ENCODE measurements around the gene LMAN2. TPM values are rescaled to one million over a fixed set of nuclear protein-coding genes. Genes with fewer than 3 reads are reported as not detected.

Gene LMAN2
- total RNA-seq (ENCODE audit: low replicate concordance): 116 and 190 TPM in 2 replicates

- TF ChIP-seq, protein P1, sequence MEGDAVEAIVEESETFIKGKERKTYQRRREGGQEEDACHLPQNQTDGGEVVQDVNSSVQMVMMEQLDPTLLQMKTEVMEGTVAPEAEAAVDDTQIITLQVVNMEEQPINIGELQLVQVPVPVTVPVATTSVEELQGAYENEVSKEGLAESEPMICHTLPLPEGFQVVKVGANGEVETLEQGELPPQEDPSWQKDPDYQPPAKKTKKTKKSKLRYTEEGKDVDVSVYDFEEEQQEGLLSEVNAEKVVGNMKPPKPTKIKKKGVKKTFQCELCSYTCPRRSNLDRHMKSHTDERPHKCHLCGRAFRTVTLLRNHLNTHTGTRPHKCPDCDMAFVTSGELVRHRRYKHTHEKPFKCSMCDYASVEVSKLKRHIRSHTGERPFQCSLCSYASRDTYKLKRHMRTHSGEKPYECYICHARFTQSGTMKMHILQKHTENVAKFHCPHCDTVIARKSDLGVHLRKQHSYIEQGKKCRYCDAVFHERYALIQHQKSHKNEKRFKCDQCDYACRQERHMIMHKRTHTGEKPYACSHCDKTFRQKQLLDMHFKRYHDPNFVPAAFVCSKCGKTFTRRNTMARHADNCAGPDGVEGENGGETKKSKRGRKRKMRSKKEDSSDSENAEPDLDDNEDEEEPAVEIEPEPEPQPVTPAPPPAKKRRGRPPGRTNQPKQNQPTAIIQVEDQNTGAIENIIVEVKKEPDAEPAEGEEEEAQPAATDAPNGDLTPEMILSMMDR (IDR thresholded peaks at IDR 0.05; ENCODE audit: insufficient read depth, low read length): no peak
- H3K4me3 ChIP-seq (ENCODE audit: low read depth, low read length): peak within 1 kb of the TSS; percentile 100
- DNase-seq (ENCODE audit: low read depth): peak; percentile 97
These were observed at the start of gene LMAN2 for GRCh38 chr5:177351392-177352329. TSS of gene LMAN2 (minus strand) at chr5:177351668. CDS start at chr5:177351647, 21 bp downstream.

DNA sequence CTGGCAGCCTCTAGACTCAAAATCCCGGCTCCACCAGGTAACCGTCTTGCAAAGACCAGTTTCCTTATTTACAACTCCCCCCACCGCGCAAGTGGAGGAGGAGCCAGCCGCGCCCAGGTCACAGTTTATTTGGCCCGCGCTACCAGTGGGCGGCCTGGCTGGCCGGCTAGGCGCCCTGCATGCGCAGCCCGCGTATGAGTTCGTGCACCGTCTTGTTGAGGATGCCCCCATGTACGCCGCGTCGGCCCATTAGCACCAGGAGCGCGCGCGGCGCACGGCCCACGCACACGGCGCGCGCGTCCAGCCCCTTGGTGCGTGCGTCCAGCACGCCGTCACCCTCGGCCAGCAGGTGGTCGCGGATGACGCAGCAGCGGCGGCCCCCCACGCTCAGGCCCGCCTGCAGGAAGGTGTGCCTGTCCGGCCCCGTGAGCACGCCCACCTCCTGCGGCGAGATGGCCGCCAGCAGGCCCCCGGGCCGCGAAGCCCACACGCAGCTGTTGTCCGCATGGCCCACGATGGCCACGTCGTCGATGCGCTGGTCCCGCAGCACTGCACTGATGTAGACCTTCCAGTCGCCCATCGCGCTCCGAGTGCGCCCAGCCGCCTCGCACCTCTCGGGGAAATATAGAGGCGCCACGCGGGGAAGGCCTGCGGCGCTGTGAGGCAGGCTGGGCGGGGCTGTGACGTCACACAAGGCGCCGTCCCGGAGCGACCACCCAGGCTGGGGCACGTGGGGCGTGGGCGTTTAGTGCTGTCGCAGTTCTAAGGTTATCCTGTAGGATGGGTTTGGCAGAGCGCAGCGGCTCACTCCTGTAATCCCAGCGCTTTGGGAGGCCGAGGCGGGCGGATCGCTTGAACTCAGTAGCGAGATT lies 48.8 kb upstream of the LMAN2 start, which contains the start of gene PFN3:
Gene PFN3 (minus strand): TSS at position 665 of the 872 bp plus-strand sequence. CDS start 85 bp downstream, at position 580.
- H3K4me3 ChIP-seq (ENCODE audit: low read depth, low read length): no peak within 1 kb of the TSS
- TF ChIP-seq, protein P1 (IDR thresholded peaks at IDR 0.05; ENCODE audit: insufficient read depth, low read length): no peak
- no peak for DNase-seq (ENCODE audit: low read depth)

DNA sequence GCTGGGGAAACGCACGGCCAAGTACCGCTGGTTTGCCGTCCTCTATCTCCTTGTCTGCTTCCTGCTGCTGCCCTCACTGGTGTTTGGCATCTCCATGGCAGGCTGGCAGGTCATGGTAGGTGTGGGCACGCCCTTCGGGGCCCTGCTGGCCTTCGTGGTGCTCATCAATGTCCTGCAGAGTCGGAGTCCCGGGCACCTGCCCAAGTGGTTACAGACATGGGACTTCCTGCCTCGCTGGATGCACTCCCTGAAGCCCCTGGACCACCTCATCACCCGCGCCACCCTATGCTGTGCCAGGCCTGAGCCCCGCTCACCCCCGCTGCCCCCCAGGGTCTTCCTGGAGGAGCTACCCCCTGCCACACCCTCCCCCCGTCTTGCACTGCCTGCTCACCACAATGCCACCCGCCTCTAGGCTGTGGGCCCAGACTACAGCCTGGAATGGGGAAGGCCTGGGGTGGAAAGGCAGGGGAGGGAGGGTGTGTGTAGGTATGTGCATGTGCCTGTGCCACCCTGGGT lies 46.5 kb upstream of the LMAN2 start:
- H3K4me3 ChIP-seq (ENCODE audit: low read depth, low read length): no peak overlapping the region
- TF ChIP-seq, protein P1 (IDR thresholded peaks at IDR 0.05; ENCODE audit: insufficient read depth, low read length): no peak
- DNase-seq (ENCODE audit: low read depth): no peak

GRCh38 chr5:177396807-177397206 lies 45.3 kb upstream of the LMAN2 start:
- DNase-seq (ENCODE audit: low read depth): no peak

GRCh38 chr5:177396078-177396477 lies 44.6 kb upstream of the LMAN2 start:
- DNase-seq (ENCODE audit: low read depth): no peak
- H3K4me3 ChIP-seq (ENCODE audit: low read depth, low read length): no peak overlapping the region
- TF ChIP-seq, protein P1 (IDR thresholded peaks at IDR 0.05; ENCODE audit: insufficient read depth, low read length): no peak

More at GRCh38 chr5:177396807-177397206, 45.3 kb upstream of the LMAN2 start:
- no peak overlapping the region for H3K4me3 ChIP-seq (ENCODE audit: low read depth, low read length)
- TF ChIP-seq, protein P1 (IDR thresholded peaks at IDR 0.05; ENCODE audit: insufficient read depth, low read length): no peak

- no peak for DNase-seq (ENCODE audit: low read depth)
These were observed 42.5 kb upstream of the LMAN2 start for GRCh38 chr5:177393990-177394389.

More at GRCh38 chr5:177393990-177394389, 42.5 kb upstream of the LMAN2 start:
- TF ChIP-seq, protein P1 (IDR thresholded peaks at IDR 0.05; ENCODE audit: insufficient read depth, low read length): no peak
- no peak overlapping the region for H3K4me3 ChIP-seq (ENCODE audit: low read depth, low read length)

Data from fibroblast of the aortic adventitia (primary cell).